GM12874 (cell line): Measurements from ENCODE around the gene EYS.

ENCODE experiments used
- CTCF ChIP-seq: IDR thresholded peaks from 2 replicates; pipeline ENCODE4 v1.5.1; 2011; ENCODE audit warnings: low read depth, mild to moderate bottlenecking, control low read depth, low read length, moderate library complexity; ENCODE audit not compliant: insufficient read depth

EYS gene

DNA sequence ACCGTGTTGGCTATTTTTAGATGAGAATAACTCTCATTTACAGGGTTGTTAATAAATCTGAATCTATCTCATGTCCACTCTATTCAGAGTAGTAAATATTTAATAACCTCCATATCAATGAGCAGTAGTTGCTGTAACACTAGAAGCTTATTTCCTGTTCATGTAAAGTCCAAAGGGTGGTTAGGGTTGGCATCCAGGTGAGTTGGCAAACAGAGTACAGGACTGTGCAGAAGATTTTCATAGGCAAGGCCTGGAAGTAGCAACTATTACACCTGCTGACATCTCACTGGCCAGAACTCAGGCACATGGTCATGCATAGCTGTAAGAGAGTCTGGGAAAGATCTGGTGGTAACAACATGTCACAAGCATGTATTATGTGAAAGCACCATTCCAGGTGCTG lies 1923.9 kb downstream of the EYS start:
- no peak for TF ChIP-seq CTCF

DNA sequence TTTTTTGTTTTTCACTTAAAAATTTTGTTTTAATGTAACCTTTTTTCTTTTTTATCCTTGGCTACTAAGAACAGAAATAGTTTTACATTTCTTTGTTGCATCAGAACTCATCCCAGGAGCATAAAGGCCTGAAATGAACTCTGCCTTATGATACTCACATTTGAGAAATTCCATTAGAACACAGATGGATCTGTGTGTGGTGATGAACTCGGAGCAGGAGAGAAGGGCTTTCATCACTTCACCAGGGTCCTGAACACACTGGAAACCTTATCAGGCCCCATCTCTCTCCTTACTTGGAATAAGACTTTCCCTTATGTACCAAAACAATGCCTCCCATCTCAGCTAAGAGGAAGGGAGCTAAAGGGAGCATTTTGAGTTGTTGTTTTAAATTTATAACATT lies 1932.1 kb downstream of the EYS start:
- TF ChIP-seq CTCF = no peak

DNA sequence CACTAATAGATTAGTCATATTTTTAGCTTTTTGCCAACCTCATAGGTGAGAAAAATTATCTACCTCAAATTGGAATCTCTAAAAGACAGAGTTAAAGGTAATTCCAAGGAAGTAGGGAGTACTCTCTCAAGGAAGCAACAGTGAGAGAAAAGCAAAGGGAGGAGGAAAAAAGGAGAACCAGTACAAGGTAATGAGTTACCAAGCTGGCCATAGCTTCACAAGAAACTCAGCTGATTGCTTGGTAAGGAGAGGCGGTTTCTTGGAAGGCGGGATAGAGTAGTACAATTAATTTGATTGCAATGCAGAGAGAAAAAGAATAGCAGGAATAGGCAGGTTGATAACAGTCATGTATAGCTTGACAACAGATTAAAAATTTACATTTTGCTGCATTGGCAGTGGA lies 1933.8 kb downstream of the EYS start:
- TF ChIP-seq CTCF = no peak

DNA sequence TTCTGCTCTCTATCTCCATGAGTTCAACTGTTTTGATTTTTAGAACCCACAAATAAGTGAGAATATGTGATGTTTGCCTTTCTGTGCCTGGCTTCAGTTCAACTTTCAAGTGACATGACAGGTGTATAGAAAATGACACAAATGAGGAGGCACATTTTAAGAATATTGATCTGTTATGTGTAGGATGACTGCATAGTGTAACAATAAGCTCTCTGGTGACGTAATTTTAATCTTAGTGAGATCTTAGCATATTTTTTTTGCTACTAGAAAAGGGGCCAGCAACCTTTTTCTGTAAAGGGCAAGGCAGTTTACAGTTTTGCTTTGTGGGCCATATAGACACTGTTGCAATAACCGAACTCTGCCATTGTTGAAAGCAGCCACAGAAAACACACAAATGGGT lies 1941.2 kb downstream of the EYS start:
- no peak for TF ChIP-seq CTCF

GRCh38 chr6:63764318-63764916 lies 1942.6 kb downstream of the EYS start:
- no peak for TF ChIP-seq CTCF

- no peak for TF ChIP-seq CTCF
These were observed 1946.8 kb downstream of the EYS start for GRCh38 chr6:63760199-63760598.

GRCh38 chr6:63759605-63760105 lies 1947.4 kb downstream of the EYS start:
- TF ChIP-seq CTCF = no peak
